Measurements from ENCODE around the gene AKAP8L.

- TF ChIP-seq RFX5 (IDR thresholded peaks at IDR 0.05; ENCODE audit: borderline replicate concordance, low read depth, low read length) (no peak), JUND (IDR thresholded peaks at IDR 0.05; ENCODE audit: low read length) (no peak), POLR2A (IDR thresholded peaks at IDR 0.05; ENCODE audit: control extremely low read depth in 1 of 2, low read depth in 2 of 2, low read length in 2 of 2) (no peak), CREB1 (IDR thresholded peaks at IDR 0.05) (no peak), SRF (IDR thresholded peaks at IDR 0.05; ENCODE audit: low read depth, low read length) (no peak)
- TF ChIP-seq, protein P1, sequence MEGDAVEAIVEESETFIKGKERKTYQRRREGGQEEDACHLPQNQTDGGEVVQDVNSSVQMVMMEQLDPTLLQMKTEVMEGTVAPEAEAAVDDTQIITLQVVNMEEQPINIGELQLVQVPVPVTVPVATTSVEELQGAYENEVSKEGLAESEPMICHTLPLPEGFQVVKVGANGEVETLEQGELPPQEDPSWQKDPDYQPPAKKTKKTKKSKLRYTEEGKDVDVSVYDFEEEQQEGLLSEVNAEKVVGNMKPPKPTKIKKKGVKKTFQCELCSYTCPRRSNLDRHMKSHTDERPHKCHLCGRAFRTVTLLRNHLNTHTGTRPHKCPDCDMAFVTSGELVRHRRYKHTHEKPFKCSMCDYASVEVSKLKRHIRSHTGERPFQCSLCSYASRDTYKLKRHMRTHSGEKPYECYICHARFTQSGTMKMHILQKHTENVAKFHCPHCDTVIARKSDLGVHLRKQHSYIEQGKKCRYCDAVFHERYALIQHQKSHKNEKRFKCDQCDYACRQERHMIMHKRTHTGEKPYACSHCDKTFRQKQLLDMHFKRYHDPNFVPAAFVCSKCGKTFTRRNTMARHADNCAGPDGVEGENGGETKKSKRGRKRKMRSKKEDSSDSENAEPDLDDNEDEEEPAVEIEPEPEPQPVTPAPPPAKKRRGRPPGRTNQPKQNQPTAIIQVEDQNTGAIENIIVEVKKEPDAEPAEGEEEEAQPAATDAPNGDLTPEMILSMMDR (IDR thresholded peaks at IDR 0.05; ENCODE audit: control extremely low read depth in 1 of 3, insufficient read depth in 1 of 3, low read depth in 1 of 3, low read length in 3 of 3) = no peak
- TF ChIP-seq, protein P2, sequence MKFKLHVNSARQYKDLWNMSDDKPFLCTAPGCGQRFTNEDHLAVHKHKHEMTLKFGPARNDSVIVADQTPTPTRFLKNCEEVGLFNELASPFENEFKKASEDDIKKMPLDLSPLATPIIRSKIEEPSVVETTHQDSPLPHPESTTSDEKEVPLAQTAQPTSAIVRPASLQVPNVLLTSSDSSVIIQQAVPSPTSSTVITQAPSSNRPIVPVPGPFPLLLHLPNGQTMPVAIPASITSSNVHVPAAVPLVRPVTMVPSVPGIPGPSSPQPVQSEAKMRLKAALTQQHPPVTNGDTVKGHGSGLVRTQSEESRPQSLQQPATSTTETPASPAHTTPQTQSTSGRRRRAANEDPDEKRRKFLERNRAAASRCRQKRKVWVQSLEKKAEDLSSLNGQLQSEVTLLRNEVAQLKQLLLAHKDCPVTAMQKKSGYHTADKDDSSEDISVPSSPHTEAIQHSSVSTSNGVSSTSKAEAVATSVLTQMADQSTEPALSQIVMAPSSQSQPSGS (IDR thresholded peaks at IDR 0.05; ENCODE audit: low read length) = no peak
Measured at GRCh38 chr19:15381864-15382263, 36.9 kb downstream of the AKAP8L start.

All from H1 (cell line).